SK-N-SH (cell line): ENCODE results near the gene KRTAP4-5. TPM values are rescaled to one million over a fixed set of nuclear protein-coding genes. Genes with fewer than 3 reads are reported as not detected.
A peak's percentile ranks its signal among the peaks of the same experiment; 100 is the strongest.
"Not testable (repeated sequence)": the region's sequence is repeated elsewhere in the genome, so short reads cannot be mapped to it uniquely, and the experiment has no call there.

Experiments
- CTCF ChIA-PET: fragments of 300-600, 350-600 bp; formaldehyde crosslinking; extraction: SDS; loops from one replicate; lab custom pipeline; 2021; lab: Yijun Ruan, JAX
- POLR2A ChIA-PET: fragments of 350-600 bp; sonication (Branson Sonifier 250); formaldehyde crosslinking; extraction: SDS; loops from one replicate; lab custom pipeline; 2020; ENCODE audit warnings: antibody characterized with exemption, inconsistent platforms; lab: Yijun Ruan, JAX
- DNase-seq: peaks from one replicate; pipeline ENCODE4 v3.0.0; 2012
- H2AFZ ChIP-seq: fragments of 200-600 bp; sonication (generic); 2 replicates; pipeline ENCODE4 v1.8.1; 2016; ENCODE audit warnings: antibody characterized with exemption, mild to moderate bottlenecking, low read depth
- H3F3A ChIP-seq: fragments of 200-600 bp; sonication (generic); replicated peaks from 2 replicates; pipeline ENCODE3; 2016; ENCODE audit warnings: antibody characterized with exemption, mild to moderate bottlenecking; ENCODE audit not compliant: insufficient read depth
- H3K27ac ChIP-seq, 2 experiments: fragments of 200-500 bp in 1 of 2; fragments of 200-600 bp in 1 of 2; sonication (Bioruptor generic) in 1 of 2; sonication (generic), shearing (Covaris generic) in 1 of 2; 2 replicates each; pipeline versions ENCODE4 v1.5.1 to v1.6.1; 2014 to 2016; ENCODE audit warnings: low read depth in 2 of 2, inconsistent platforms in 1 of 2, low read length in 1 of 2, mild to moderate bottlenecking in 1 of 2, mixed read lengths in 1 of 2
- H3K27me3 ChIP-seq: fragments of 200-600 bp; sonication (generic), shearing (Covaris generic); 2 replicates; pipeline ENCODE4 v1.6.1; 2016; ENCODE audit warnings: mixed run types; ENCODE audit not compliant: insufficient read depth
- H3K36me3 ChIP-seq, 2 experiments: fragments of 200-500 bp in 1 of 2; fragments of 200-600 bp in 1 of 2; sonication (Bioruptor generic) in 1 of 2; sonication (generic) in 1 of 2; replicated peaks in 1 of 2; 2 replicates each; pipeline versions ENCODE3 to v1.5.1; 2014 to 2016; ENCODE audit warnings: low read length in 1 of 2, mild to moderate bottlenecking in 1 of 2; ENCODE audit not compliant: insufficient read depth in 2 of 2, control insufficient read depth in 1 of 2
- H3K4me1 ChIP-seq, 2 experiments: fragments of 200-500 bp in 1 of 2; fragments of 200-600 bp in 1 of 2; sonication (Bioruptor generic) in 1 of 2; sonication (generic), shearing (Covaris generic) in 1 of 2; 2 replicates each; pipeline versions ENCODE4 v1.5.1 to v1.6.1; 2014 to 2016; ENCODE audit warnings: low read depth in 1 of 2, low read length in 1 of 2, mixed run types in 1 of 2; ENCODE audit not compliant: insufficient read depth in 2 of 2, control insufficient read depth in 1 of 2
- H3K4me2 ChIP-seq: fragments of 200-600 bp; sonication (generic), shearing (Covaris generic); 2 replicates; pipeline ENCODE4 v1.6.1; 2017; ENCODE audit warnings: mixed run types
- H3K4me3 ChIP-seq, 2 experiments: fragments of 200-500 bp in 1 of 2; fragments of 200-600 bp in 1 of 2; sonication (Bioruptor generic) in 1 of 2; sonication (generic), shearing (Covaris generic) in 1 of 2; 2 replicates each; pipeline versions ENCODE4 v1.5.1 to v1.8.1; 2014 to 2016; ENCODE audit warnings: low read depth in 2 of 2, inconsistent platforms in 1 of 2, low read length in 1 of 2, mild to moderate bottlenecking in 1 of 2, mixed read lengths in 1 of 2, moderate library complexity in 1 of 2
- H3K79me2 ChIP-seq: fragments of 200-600 bp; sonication (generic); 2 replicates; pipeline ENCODE4 v1.8.1; 2017; ENCODE audit warnings: mild to moderate bottlenecking; ENCODE audit not compliant: insufficient read depth
- H3K9ac ChIP-seq: fragments of 200-600 bp; sonication (generic); 2 replicates; pipeline ENCODE4 v1.6.1; 2017; ENCODE audit warnings: mixed run types
- H3K9me2 ChIP-seq: fragments of 200-600 bp; sonication (generic); 2 replicates; pipeline ENCODE4 v1.6.1; 2017; ENCODE audit warnings: mixed run types
- H3K9me3 ChIP-seq: fragments of 200-600 bp; sonication (generic); 2 replicates; pipeline ENCODE4 v1.6.1; 2017; ENCODE audit warnings: mixed run types, mild to moderate bottlenecking, moderate library complexity
- H4K20me1 ChIP-seq: fragments of 200-600 bp; sonication (generic); 2 replicates; pipeline ENCODE4 v1.6.1; 2017; ENCODE audit warnings: mild to moderate bottlenecking, mixed run types; ENCODE audit not compliant: insufficient read depth
- CHD2 ChIP-seq: fragments of 150-350 bp; IDR thresholded peaks from 2 replicates; pipeline ENCODE4 v1.6.1; 2018; ENCODE audit warnings: low read length; ENCODE audit not compliant: partially characterized antibody
- EZH2phosphoT487 ChIP-seq: fragments of 200-600 bp; sonication (generic); IDR thresholded peaks from 2 replicates; pipeline ENCODE4 v1.6.1; 2017; ENCODE audit warnings: low read depth, mixed run types, mild to moderate bottlenecking, antibody characterized with exemption, moderate library complexity, borderline replicate concordance
- FOSL2 ChIP-seq: IDR thresholded peaks from 2 replicates; pipeline ENCODE4 v1.4.0; 2012; ENCODE audit warnings: low read depth, mild to moderate bottlenecking, moderate library complexity, borderline replicate concordance
- FOXJ3 ChIP-seq: sonication (generic); formaldehyde crosslinking; IDR thresholded peaks from 2 replicates; pipeline ENCODE4 v1.5.1; 2020; ENCODE audit warnings: mild to moderate bottlenecking, missing genetic modification reagents
- FOXM1 ChIP-seq: IDR thresholded peaks from 2 replicates; pipeline ENCODE4 v1.4.0; 2012; ENCODE audit warnings: low read depth, mild to moderate bottlenecking
- GABPA ChIP-seq: IDR thresholded peaks from 2 replicates; pipeline ENCODE4 v1.4.0; 2012; ENCODE audit warnings: low read depth, mild to moderate bottlenecking
- JUND ChIP-seq: IDR thresholded peaks from 2 replicates; pipeline ENCODE4 v1.4.0; 2012
- MEF2A ChIP-seq: IDR thresholded peaks from 2 replicates; pipeline ENCODE4 v1.4.0; 2012; ENCODE audit warnings: low read depth, borderline replicate concordance
- MXI1 ChIP-seq: IDR thresholded peaks from 2 replicates; pipeline ENCODE4 v1.6.1; 2012; ENCODE audit warnings: mild to moderate bottlenecking, low read depth, low read length, improper control_type of control experiment
- NRF1 ChIP-seq: IDR thresholded peaks from 2 replicates; pipeline ENCODE4 v1.6.1; 2012; ENCODE audit warnings: low read depth, mild to moderate bottlenecking, low read length
- POLR2AphosphoS5 ChIP-seq: IDR thresholded peaks from 2 replicates; pipeline ENCODE4 v1.6.1; 2012; ENCODE audit warnings: low read depth, low read length
- SIN3A ChIP-seq: IDR thresholded peaks from 2 replicates; pipeline ENCODE4 v1.6.1; 2012; ENCODE audit warnings: low read depth, mild to moderate bottlenecking, low read length, moderate library complexity, borderline replicate concordance
- TAF1 ChIP-seq: IDR thresholded peaks from 2 replicates; pipeline ENCODE4 v1.6.1; 2012; ENCODE audit warnings: low read depth, mild to moderate bottlenecking, low read length, moderate library complexity, borderline replicate concordance
- TCF12 ChIP-seq: IDR thresholded peaks from 2 replicates; pipeline ENCODE4 v1.4.0; 2012
- TEAD4 ChIP-seq: IDR thresholded peaks from 2 replicates; pipeline ENCODE4 v1.4.0; 2012; ENCODE audit warnings: mild to moderate bottlenecking, borderline replicate concordance; ENCODE audit not compliant: insufficient read depth
- YY1 ChIP-seq: IDR thresholded peaks from 2 replicates; pipeline ENCODE4 v1.4.0; 2012; ENCODE audit warnings: low read depth, mild to moderate bottlenecking
- WGBS: methylation state at CpG from one replicate; pipeline ENCODE4 v1.1.6; 2017; ENCODE audit warnings: low lambda C conversion rate; 5-methylcytosine and 5-hydroxymethylcytosine counted together
- polyA plus RNA-seq, 3 experiments: library from polyadenylated mRNA; depleted of rRNA; stranded (reverse); fragments of >200 nt; gene quantifications; 2 replicates each; pipeline ENCODE4 v1.2.3, GENCODE V29; 2012
- TF ChIP-seq, protein P1 (sequence below): fragments of 200-600 bp; sonication (generic); IDR thresholded peaks from 2 replicates; pipeline ENCODE4 v1.6.1; 2017; ENCODE audit warnings: antibody characterized with exemption, mild to moderate bottlenecking, moderate library complexity
- TF ChIP-seq, protein P2 (sequence below): IDR thresholded peaks from 2 replicates; pipeline ENCODE4; 2012
- TF ChIP-seq, protein P3 (sequence below): IDR thresholded peaks from 2 replicates; pipeline ENCODE4 v1.4.0; 2012; ENCODE audit warnings: low read depth
- TF ChIP-seq, protein P4 (sequence below): IDR thresholded peaks from 2 replicates; pipeline ENCODE4 v1.4.0; 2012; ENCODE audit warnings: low read depth, borderline replicate concordance

KRTAP4-5 gene
- polyA plus RNA-seq, 1 of the 3 experiments (the other 2 are of a cell fraction) = not detected

DNA sequence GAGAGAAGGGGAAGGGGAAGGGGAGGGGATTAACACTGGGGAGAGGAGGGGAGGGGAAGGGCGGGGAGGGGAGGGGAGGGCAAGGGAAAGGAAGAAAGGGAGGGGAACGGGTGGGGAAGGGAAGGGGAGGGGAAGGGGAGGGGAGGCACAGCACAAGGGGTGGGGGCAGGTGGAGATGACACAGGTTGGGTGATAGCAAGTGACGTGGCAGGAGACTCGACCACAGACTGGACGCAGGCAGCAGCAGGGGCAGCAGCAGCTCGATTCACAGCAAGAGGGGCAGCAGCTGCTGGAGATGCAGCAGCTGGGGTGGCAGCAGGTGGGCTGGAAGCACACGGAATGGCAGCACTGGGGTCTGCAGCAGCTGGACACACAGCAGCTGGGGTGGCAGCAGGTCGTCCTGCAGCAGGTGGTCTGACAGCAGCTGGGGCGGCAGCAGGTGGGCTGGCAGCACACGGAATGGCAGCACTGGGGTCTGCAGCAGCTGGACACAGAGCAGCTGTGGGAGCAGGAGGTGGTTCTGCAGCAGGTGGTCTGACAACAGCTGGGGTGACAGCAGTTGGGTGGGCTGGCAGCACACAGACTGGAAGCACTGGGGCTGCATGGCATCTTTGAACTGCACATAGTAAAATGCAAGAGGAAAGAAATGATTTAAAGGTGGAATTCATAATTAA, 47.9 kb downstream of the KRTAP4-5 start, which contains the start of gene KRTAP4-16:
Gene KRTAP4-16 (minus strand): TSS at position 624 of the 674 bp plus-strand sequence. CDS start 0 bp downstream, at position 624.
- ChIA-PET CTCF (no interaction called here), POLR2A (no interaction called here)
- Histone ChIP-seq H2AFZ (no peak within 1 kb of the TSS), H3F3A (peaks cover 9% of the 10 kb centered on the region), H3K9ac (no peak within 1 kb of the TSS), H3K4me2 (no peak within 1 kb of the TSS), H4K20me1 (no peaks in the 10 kb centered on the region), H3K4me1 (peaks cover 0 to 5% of the 10 kb centered on the region in 2 experiments; a peak in 1 of 4 replicates), H3K36me3 (no peaks in the 10 kb centered on the region), H3K9me2 (no peaks in the 10 kb centered on the region), H3K9me3 (no peaks in the 10 kb centered on the region), H3K27ac (no peak within 1 kb of the TSS), H3K79me2 (no peaks in the 10 kb centered on the region), H3K27me3 (no peaks in the 10 kb centered on the region), H3K4me3 (no peak within 1 kb of the TSS)
- TF ChIP-seq, protein P1, sequence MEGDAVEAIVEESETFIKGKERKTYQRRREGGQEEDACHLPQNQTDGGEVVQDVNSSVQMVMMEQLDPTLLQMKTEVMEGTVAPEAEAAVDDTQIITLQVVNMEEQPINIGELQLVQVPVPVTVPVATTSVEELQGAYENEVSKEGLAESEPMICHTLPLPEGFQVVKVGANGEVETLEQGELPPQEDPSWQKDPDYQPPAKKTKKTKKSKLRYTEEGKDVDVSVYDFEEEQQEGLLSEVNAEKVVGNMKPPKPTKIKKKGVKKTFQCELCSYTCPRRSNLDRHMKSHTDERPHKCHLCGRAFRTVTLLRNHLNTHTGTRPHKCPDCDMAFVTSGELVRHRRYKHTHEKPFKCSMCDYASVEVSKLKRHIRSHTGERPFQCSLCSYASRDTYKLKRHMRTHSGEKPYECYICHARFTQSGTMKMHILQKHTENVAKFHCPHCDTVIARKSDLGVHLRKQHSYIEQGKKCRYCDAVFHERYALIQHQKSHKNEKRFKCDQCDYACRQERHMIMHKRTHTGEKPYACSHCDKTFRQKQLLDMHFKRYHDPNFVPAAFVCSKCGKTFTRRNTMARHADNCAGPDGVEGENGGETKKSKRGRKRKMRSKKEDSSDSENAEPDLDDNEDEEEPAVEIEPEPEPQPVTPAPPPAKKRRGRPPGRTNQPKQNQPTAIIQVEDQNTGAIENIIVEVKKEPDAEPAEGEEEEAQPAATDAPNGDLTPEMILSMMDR = no peak
- TF ChIP-seq TEAD4 = no peak
- no peak for TF ChIP-seq FOXJ3 (CRISPR knock-in tag)
- TF ChIP-seq FOXM1 = no peak
- TF ChIP-seq MXI1 = no peak
- TF ChIP-seq NRF1 = no peak
- TF ChIP-seq POLR2AphosphoS5 = no peak
- no peak for TF ChIP-seq TAF1
- TF ChIP-seq JUND = no peak
- no peak for TF ChIP-seq GABPA
- TF ChIP-seq, protein P2, sequence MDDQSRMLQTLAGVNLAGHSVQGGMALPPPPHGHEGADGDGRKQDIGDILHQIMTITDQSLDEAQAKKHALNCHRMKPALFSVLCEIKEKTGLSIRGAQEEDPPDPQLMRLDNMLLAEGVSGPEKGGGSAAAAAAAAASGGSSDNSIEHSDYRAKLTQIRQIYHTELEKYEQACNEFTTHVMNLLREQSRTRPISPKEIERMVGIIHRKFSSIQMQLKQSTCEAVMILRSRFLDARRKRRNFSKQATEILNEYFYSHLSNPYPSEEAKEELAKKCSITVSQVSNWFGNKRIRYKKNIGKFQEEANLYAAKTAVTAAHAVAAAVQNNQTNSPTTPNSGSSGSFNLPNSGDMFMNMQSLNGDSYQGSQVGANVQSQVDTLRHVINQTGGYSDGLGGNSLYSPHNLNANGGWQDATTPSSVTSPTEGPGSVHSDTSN = no peak
- TF ChIP-seq FOSL2 = no peak
- TF ChIP-seq, protein P3, sequence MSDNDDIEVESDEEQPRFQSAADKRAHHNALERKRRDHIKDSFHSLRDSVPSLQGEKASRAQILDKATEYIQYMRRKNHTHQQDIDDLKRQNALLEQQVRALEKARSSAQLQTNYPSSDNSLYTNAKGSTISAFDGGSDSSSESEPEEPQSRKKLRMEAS = no peak
- TF ChIP-seq, protein P4, sequence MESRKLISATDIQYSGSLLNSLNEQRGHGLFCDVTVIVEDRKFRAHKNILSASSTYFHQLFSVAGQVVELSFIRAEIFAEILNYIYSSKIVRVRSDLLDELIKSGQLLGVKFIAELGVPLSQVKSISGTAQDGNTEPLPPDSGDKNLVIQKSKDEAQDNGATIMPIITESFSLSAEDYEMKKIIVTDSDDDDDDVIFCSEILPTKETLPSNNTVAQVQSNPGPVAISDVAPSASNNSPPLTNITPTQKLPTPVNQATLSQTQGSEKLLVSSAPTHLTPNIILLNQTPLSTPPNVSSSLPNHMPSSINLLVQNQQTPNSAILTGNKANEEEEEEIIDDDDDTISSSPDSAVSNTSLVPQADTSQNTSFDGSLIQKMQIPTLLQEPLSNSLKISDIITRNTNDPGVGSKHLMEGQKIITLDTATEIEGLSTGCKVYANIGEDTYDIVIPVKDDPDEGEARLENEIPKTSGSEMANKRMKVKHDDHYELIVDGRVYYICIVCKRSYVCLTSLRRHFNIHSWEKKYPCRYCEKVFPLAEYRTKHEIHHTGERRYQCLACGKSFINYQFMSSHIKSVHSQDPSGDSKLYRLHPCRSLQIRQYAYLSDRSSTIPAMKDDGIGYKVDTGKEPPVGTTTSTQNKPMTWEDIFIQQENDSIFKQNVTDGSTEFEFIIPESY = no peak
- TF ChIP-seq YY1 = no peak
- TF ChIP-seq CHD2 = no peak
- TF ChIP-seq EZH2phosphoT487 = no peak
- no peak for TF ChIP-seq TCF12
- TF ChIP-seq SIN3A = no peak
- TF ChIP-seq MEF2A = no peak
- 35% methylated on average over 9 of the region's 10 CpGs for WGBS
- DNase-seq = no peak

DNA sequence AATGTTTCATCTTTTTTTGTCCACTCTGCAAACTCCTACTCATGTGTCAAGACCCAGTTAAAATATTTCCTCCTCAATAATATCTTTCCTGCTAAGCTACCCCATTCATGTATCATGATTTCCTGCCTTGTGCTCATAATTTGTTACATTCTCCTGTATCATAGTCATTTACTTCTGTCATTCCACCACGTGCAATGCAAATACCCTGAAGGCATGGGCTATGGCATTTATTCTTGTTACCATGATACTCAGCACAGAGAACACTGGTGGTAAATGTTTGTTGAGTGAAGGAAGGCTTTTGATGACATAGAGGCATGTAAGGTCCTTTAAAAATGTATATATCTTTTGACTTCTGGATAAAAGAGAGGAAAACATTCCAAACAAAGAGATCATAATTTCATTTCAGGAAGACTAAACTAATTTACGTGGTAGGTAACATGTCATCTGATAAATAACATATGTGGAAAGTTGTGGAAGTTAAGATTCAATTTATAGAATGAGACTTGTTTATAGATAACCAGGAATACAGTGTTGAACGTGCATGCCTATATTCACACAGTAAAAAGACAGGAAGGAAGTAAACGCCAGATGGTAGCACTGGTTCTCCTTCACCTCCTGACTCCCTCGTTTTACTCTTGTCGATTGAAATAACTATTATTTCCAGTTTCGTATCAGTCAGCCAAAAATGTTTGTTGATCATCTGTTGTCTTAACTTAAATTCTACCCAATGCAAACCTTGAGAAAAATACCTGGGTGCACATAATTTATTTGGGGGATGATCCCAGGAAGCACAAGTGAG, 49.7 kb downstream of the KRTAP4-5 start:
- POLR2A ChIA-PET, DNase-seq, H3K4me1 ChIP-seq, H3K79me2 ChIP-seq, H3K9ac ChIP-seq, H3K4me3 ChIP-seq, H3K36me3 ChIP-seq, H3F3A ChIP-seq, H3K9me3 ChIP-seq, H3K27me3 ChIP-seq, H3K27ac ChIP-seq, H3K4me2 ChIP-seq, H4K20me1 ChIP-seq, H3K9me2 ChIP-seq, CTCF ChIA-PET: not testable (repeated sequence)
- 16% methylated on average over 7 of the region's 7 CpGs for WGBS
- H2AFZ ChIP-seq = 0 out of 2 replicates have a peak overlapping the region, but pooled peaks have one; percentile 1
